Neutrophil (primary cell): ENCODE data around the gene PTAFR.

ENCODE experiments used
- H3K27ac ChIP-seq: fragments of 200-600 bp; sonication (generic); 2 replicates; pipeline ENCODE4 v1.5.1; 2016; ENCODE audit warnings: mild to moderate bottlenecking, moderate library complexity
- H3K27me3 ChIP-seq: fragments of 200-600 bp; sonication (generic); 2 replicates; pipeline ENCODE4 v1.6.0; 2016; ENCODE audit warnings: mild to moderate bottlenecking
- H3K36me3 ChIP-seq: fragments of 200-600 bp; sonication (generic); 2 replicates; pipeline ENCODE4 v1.5.1; 2017
- H3K4me1 ChIP-seq, 2 experiments: fragments of 200-600 bp in 1 of 2; sonication (generic) in 1 of 2; 1 replicate in 1 of 2; 2 replicates in 1 of 2; pipeline versions ENCODE4 v1.5.1 to v1.6.1; 2013 to 2016; ENCODE audit warnings: low read depth in 1 of 2, low read length in 1 of 2, mild to moderate bottlenecking in 1 of 2, moderate library complexity in 1 of 2; ENCODE audit not compliant: control insufficient read depth in 1 of 2, insufficient read depth in 1 of 2
- H3K4me3 ChIP-seq, 2 experiments: fragments of 200-600 bp in 1 of 2; sonication (generic) in 1 of 2; 1 replicate in 1 of 2; 2 replicates in 1 of 2; pipeline ENCODE4 v1.5.1; 2013 to 2016; ENCODE audit warnings: low read depth in 1 of 2, low read length in 1 of 2, mild to moderate bottlenecking in 1 of 2, moderate library complexity in 1 of 2
- H3K9me3 ChIP-seq: fragments of 200-600 bp; sonication (generic); 2 replicates; pipeline ENCODE4 v1.5.1; 2016
- CTCF ChIP-seq: fragments of 200-600 bp; sonication (generic); IDR thresholded peaks from 2 replicates; pipeline ENCODE4 v1.5.1; 2016; ENCODE audit warnings: antibody characterized with exemption

PTAFR gene

GRCh38 chr1:28126212-28126611, 50.3 kb downstream of the PTAFR start:
- Histone ChIP-seq H3K9me3 (no peaks in the 10 kb centered on the region), H3K36me3 (no peaks in the 10 kb centered on the region), H3K4me1 (peaks cover 80 to 83% of the 10 kb centered on the region in 2 experiments), H3K4me3 (peak overlapping the region; percentile 77 to 82), H3K27ac (peak overlapping the region; percentile 95), H3K27me3 (no peaks in the 10 kb centered on the region)
- TF ChIP-seq CTCF: no peak

GRCh38 chr1:28123461-28123961, 53.0 kb downstream of the PTAFR start:
- peak overlapping the region; percentile 50 to 82 for H3K4me3 ChIP-seq
- H3K4me1 ChIP-seq: peaks cover 75 to 78% of the 10 kb centered on the region in 2 experiments
- no peaks in the 10 kb centered on the region for H3K9me3 ChIP-seq
- no peak for TF ChIP-seq CTCF
- no peaks in the 10 kb centered on the region for H3K27me3 ChIP-seq
- H3K36me3 ChIP-seq: no peaks in the 10 kb centered on the region
- peak overlapping the region; percentile 95 for H3K27ac ChIP-seq

GRCh38 chr1:28122183-28122582, 54.3 kb downstream of the PTAFR start:
- Histone ChIP-seq H3K4me1 (peaks cover 75 to 78% of the 10 kb centered on the region in 2 experiments), H3K27ac (peak overlapping the region; percentile 95), H3K9me3 (no peaks in the 10 kb centered on the region), H3K27me3 (no peaks in the 10 kb centered on the region), H3K4me3 (no peak overlapping the region), H3K36me3 (no peaks in the 10 kb centered on the region)
- TF ChIP-seq CTCF: no peak

- peaks cover 76 to 81% of the 10 kb centered on the region in 2 experiments for H3K4me1 ChIP-seq
- no peaks in the 10 kb centered on the region for H3K27me3 ChIP-seq
- H3K9me3 ChIP-seq: no peaks in the 10 kb centered on the region
- peak overlapping the region; percentile 97 for H3K27ac ChIP-seq
- H3K4me3 ChIP-seq: no peak overlapping the region
- no peaks in the 10 kb centered on the region for H3K36me3 ChIP-seq
- no peak for TF ChIP-seq CTCF
Observed at GRCh38 chr1:28119556-28119955, 56.9 kb downstream of the PTAFR start.

GRCh38 chr1:28118640-28119307, 57.7 kb downstream of the PTAFR start:
- Histone ChIP-seq H3K9me3 (no peaks in the 10 kb centered on the region), H3K36me3 (no peaks in the 10 kb centered on the region), H3K27me3 (no peaks in the 10 kb centered on the region), H3K4me3 (no peak overlapping the region), H3K4me1 (peaks cover 76 to 81% of the 10 kb centered on the region in 2 experiments), H3K27ac (peak overlapping the region; percentile 97)
- TF ChIP-seq CTCF: no peak
